ENCODE data around the gene UTP25. TPM values are rescaled to one million over a fixed set of nuclear protein-coding genes. Genes with fewer than 3 reads are reported as not detected.

UTP25 gene
- total RNA-seq, 5 donors from 2014 or later (not counting 1 experiment from before 2014, with no cell fraction given) = 9.1 to 19.9 (median 14.5) TPM

- DNase-seq = no peak
- Mint-ChIP-seq H3K4me1 (peaks cover 8 to 9% (median 9%) of the 10 kb centered on the region in 3 donors), H3K27me3 (peaks cover 12 to 20% of the 10 kb centered on the region in 2 donors), H3K4me3 (peak overlapping the region; percentile 82 to 87 (median 86)), H3K9me3 (no peaks in the 10 kb centered on the region), H3K36me3 (no peaks in the 10 kb centered on the region), H3K27ac (no peak overlapping the region)
- Histone ChIP-seq H3K27ac (ENCODE audit: low read length) (no peak overlapping the region), H3K4me3 (ENCODE audit: control insufficient read depth in 1 of 2, extremely low read depth in 1 of 2, low read length in 1 of 2) (peak overlapping the region; percentile 54 to 66), H3K27me3 (replicated peaks in 1 of 2; ENCODE audit: control insufficient read depth in 2 of 2, extremely low read depth in 1 of 2, insufficient read depth in 2 of 2, low read length in 1 of 2) (peaks cover 0 to 26% of the 10 kb centered on the region in 2 experiments), H3K36me3 (ENCODE audit: control insufficient read depth in 2 of 2, extremely low read depth in 1 of 2, insufficient read depth in 1 of 2, low read length in 1 of 2) (no peaks in the 10 kb centered on the region), H3K4me1 (ENCODE audit: control insufficient read depth in 1 of 2, extremely low read depth in 1 of 2, insufficient read depth in 2 of 2, low read length in 2 of 2) (peaks cover 3 to 12% of the 10 kb centered on the region in 2 experiments), H3K9me3 (no peaks in the 10 kb centered on the region)
- ATAC-seq (replicated peaks in 1 of 4) = no peak
- ChIA-PET POLR2A (interaction anchor here (0.5 to 1.0 kb wide), 3 partner anchors 20 to 1477 kb away, joined by 3 to 4 read pairs (median 3); partner anchors contain the start of gene C1orf74 (in 1 of the 2)), CTCF (interaction anchor here (0.6 to 0.7 kb wide), 4 partner anchors 14 to 1758 kb away, joined by 3 to 5 read pairs (median 4); no protein-coding TSS in a partner anchor)
- WGBS (ENCODE audit: insufficient coverage) = 82% methylated on average over 7 of the region's 19 CpGs
These were observed 22.4 kb upstream of the UTP25 start for GRCh38 chr1:209805341-209805781.

- Mint-ChIP-seq H3K9me3 (no peaks in the 10 kb centered on the region), H3K27me3 (peaks cover 12 to 20% of the 10 kb centered on the region in 2 donors), H3K27ac (peak within 1 kb of the TSS; percentile 48 to 87), H3K4me1 (peaks cover 8 to 9% (median 9%) of the 10 kb centered on the region in 3 donors), H3K36me3 (no peaks in the 10 kb centered on the region), H3K4me3 (peak within 1 kb of the TSS; percentile 82 to 87 (median 86))
- Histone ChIP-seq H3K36me3 (ENCODE audit: control insufficient read depth in 2 of 2, extremely low read depth in 1 of 2, insufficient read depth in 1 of 2, low read length in 1 of 2) (no peaks in the 10 kb centered on the region), H3K27me3 (replicated peaks in 1 of 2; ENCODE audit: control insufficient read depth in 2 of 2, extremely low read depth in 1 of 2, insufficient read depth in 2 of 2, low read length in 1 of 2) (peaks cover 0 to 21% of the 10 kb centered on the region in 2 experiments), H3K27ac (ENCODE audit: low read length) (peak within 1 kb of the TSS; percentile 9), H3K9me3 (no peaks in the 10 kb centered on the region), H3K4me1 (ENCODE audit: control insufficient read depth in 1 of 2, extremely low read depth in 1 of 2, insufficient read depth in 2 of 2, low read length in 2 of 2) (peaks cover 3 to 12% of the 10 kb centered on the region in 2 experiments), H3K4me3 (ENCODE audit: control insufficient read depth in 1 of 2, extremely low read depth in 1 of 2, low read length in 1 of 2) (peak within 1 kb of the TSS; percentile 54 to 66)
- WGBS (ENCODE audit: insufficient coverage) = 16% methylated on average over 31 of the region's 46 CpGs
- ATAC-seq (replicated peaks in 1 of 4) = peak; percentile 87 to 93 (median 90)
- CTCF ChIA-PET = interaction anchor here (0.6 to 0.7 kb wide), 6 partner anchors 14 to 1757 kb away, joined by 3 to 5 read pairs (median 4); no protein-coding TSS in a partner anchor
- POLR2A ChIA-PET = interaction anchor here (0.5 to 1.0 kb wide), 4 partner anchors 19 to 1476 kb away, joined by 3 to 4 read pairs (median 4); partner anchors contain the start of gene C1orf74 (in 1 of the 2)
- peak; percentile 27 to 81 (median 68) for DNase-seq
These were observed 21.7 kb upstream of the UTP25 start, which contains the start of gene IRF6 for GRCh38 chr1:209805875-209806760. Gene IRF6, minus strand, starts transcription at chr1:209806142. Its CDS starts 4,729 bp downstream, at chr1:209801413.

GRCh38 chr1:209807509-209807908 is 20.3 kb upstream of the UTP25 start:
- peaks cover 3 to 12% of the 10 kb centered on the region in 2 experiments for H3K4me1 ChIP-seq (ENCODE audit: control insufficient read depth in 1 of 2, extremely low read depth in 1 of 2, insufficient read depth in 2 of 2, low read length in 2 of 2)
- Mint-ChIP-seq H3K27me3 (peaks cover 5 to 15% of the 10 kb centered on the region in 2 donors), H3K27ac (no peak overlapping the region), H3K4me3 (no peak overlapping the region), H3K4me1 (peaks cover 8 to 9% (median 9%) of the 10 kb centered on the region in 3 donors), H3K36me3 (no peaks in the 10 kb centered on the region), H3K9me3 (no peaks in the 10 kb centered on the region)
- no peaks in the 10 kb centered on the region for H3K36me3 ChIP-seq (ENCODE audit: control insufficient read depth in 2 of 2, extremely low read depth in 1 of 2, insufficient read depth in 1 of 2, low read length in 1 of 2)
- 40% methylated on average over 1 of the region's 4 CpGs for WGBS (ENCODE audit: insufficient coverage)
- ATAC-seq (replicated peaks in 1 of 4) (no peak), DNase-seq (no peak)
- H3K27ac ChIP-seq (ENCODE audit: low read length) = no peak overlapping the region
- POLR2A ChIA-PET = interaction anchor here (0.6 to 0.9 kb wide), 5 partner anchors 12 to 58 kb away, joined by 3 to 8 read pairs (median 5); no protein-coding TSS in a partner anchor
- CTCF ChIA-PET = interaction anchor here (0.7 to 1.1 kb wide), 2 partner anchors 15 to 20 kb away, joined by 3 to 4 read pairs; partner anchors contain the start of gene UTP25 (in 1 of the 2)
- no peak overlapping the region for H3K4me3 ChIP-seq (ENCODE audit: control insufficient read depth in 1 of 2, extremely low read depth in 1 of 2, low read length in 1 of 2)
- no peaks in the 10 kb centered on the region for H3K9me3 ChIP-seq
- peaks cover 0 to 21% of the 10 kb centered on the region in 2 experiments for H3K27me3 ChIP-seq (replicated peaks in 1 of 2; ENCODE audit: control insufficient read depth in 2 of 2, extremely low read depth in 1 of 2, insufficient read depth in 2 of 2, low read length in 1 of 2)

- H3K9me3 ChIP-seq = no peaks in the 10 kb centered on the region
- no peak overlapping the region for H3K27ac ChIP-seq (ENCODE audit: low read length)
- peaks cover 3 to 12% of the 10 kb centered on the region in 2 experiments for H3K4me1 ChIP-seq (ENCODE audit: control insufficient read depth in 1 of 2, extremely low read depth in 1 of 2, insufficient read depth in 2 of 2, low read length in 2 of 2)
- DNase-seq (no peak), ATAC-seq (replicated peaks in 1 of 4) (no peak)
- no peak overlapping the region for H3K4me3 ChIP-seq (ENCODE audit: control insufficient read depth in 1 of 2, extremely low read depth in 1 of 2, low read length in 1 of 2)
- Mint-ChIP-seq H3K27ac (no peak overlapping the region), H3K36me3 (no peaks in the 10 kb centered on the region), H3K9me3 (peaks cover 0 to 3% (median 0%) of the 10 kb centered on the region in 3 donors), H3K27me3 (peaks cover 5 to 15% of the 10 kb centered on the region in 2 donors), H3K4me1 (peaks cover 8 to 9% (median 9%) of the 10 kb centered on the region in 3 donors), H3K4me3 (no peak overlapping the region)
- no peaks in the 10 kb centered on the region for H3K36me3 ChIP-seq (ENCODE audit: control insufficient read depth in 2 of 2, extremely low read depth in 1 of 2, insufficient read depth in 1 of 2, low read length in 1 of 2)
- ChIA-PET CTCF (interaction anchor here (0.6 to 1.3 kb wide), 4 partner anchors 14 to 51 kb away, joined by 3 to 4 read pairs (median 4); partner anchors contain the start of gene UTP25 (in 1 of the 2)), POLR2A (interaction anchor here (0.6 to 0.9 kb wide), 5 partner anchors 13 to 58 kb away, joined by 3 to 8 read pairs (median 5); no protein-coding TSS in a partner anchor)
- H3K27me3 ChIP-seq (replicated peaks in 1 of 2; ENCODE audit: control insufficient read depth in 2 of 2, extremely low read depth in 1 of 2, insufficient read depth in 2 of 2, low read length in 1 of 2) = peaks cover 0 to 21% of the 10 kb centered on the region in 2 experiments
These were observed 19.7 kb upstream of the UTP25 start for GRCh38 chr1:209808059-209808581.

- no peaks in the 10 kb centered on the region for H3K36me3 ChIP-seq (ENCODE audit: control insufficient read depth in 2 of 2, extremely low read depth in 1 of 2, insufficient read depth in 1 of 2, low read length in 1 of 2)
- ATAC-seq (replicated peaks in 1 of 4) = no peak
- ChIA-PET POLR2A (no interaction called here), CTCF (interaction anchor here in 1 of 2 donors (0.9 kb wide), 1 partner anchor 30 kb away, joined by 3 read pairs; no protein-coding TSS in a partner anchor)
- no peak for DNase-seq
- no peaks in the 10 kb centered on the region for H3K9me3 ChIP-seq
- Mint-ChIP-seq H3K27ac (no peak overlapping the region), H3K36me3 (no peaks in the 10 kb centered on the region), H3K4me1 (peaks cover 8 to 9% (median 9%) of the 10 kb centered on the region in 3 donors), H3K9me3 (peaks cover 0 to 3% (median 0%) of the 10 kb centered on the region in 3 donors), H3K4me3 (no peak overlapping the region), H3K27me3 (peaks cover 5% of the 10 kb centered on the region in 2 donors)
- H3K4me1 ChIP-seq (ENCODE audit: control insufficient read depth in 1 of 2, extremely low read depth in 1 of 2, insufficient read depth in 2 of 2, low read length in 2 of 2) = peaks cover 3 to 12% of the 10 kb centered on the region in 2 experiments
- WGBS (ENCODE audit: insufficient coverage) = no CpG with 5 or more reads among the region's 4 CpGs
- no peak overlapping the region for H3K4me3 ChIP-seq (ENCODE audit: control insufficient read depth in 1 of 2, extremely low read depth in 1 of 2, low read length in 1 of 2)
- peaks cover 0 to 20% of the 10 kb centered on the region in 2 experiments for H3K27me3 ChIP-seq (replicated peaks in 1 of 2; ENCODE audit: control insufficient read depth in 2 of 2, extremely low read depth in 1 of 2, insufficient read depth in 2 of 2, low read length in 1 of 2)
- no peak overlapping the region for H3K27ac ChIP-seq (ENCODE audit: low read length)
These were observed 18.2 kb upstream of the UTP25 start for GRCh38 chr1:209809611-209810010.

Data from T-cell (primary cell).